HL-60 (cell line): ENCODE results near the gene FBXO3.

Source experiments
- DNase-seq, 2 experiments: peaks; one replicate each; pipeline ENCODE4 v3.0.0-alpha.2; 2010 to 2020; ENCODE audit warnings: low read depth in 1 of 2, low spot score in 1 of 2
- H3K27ac ChIP-seq: fragments of 250-450 bp; sonication (Bioruptor Pico); replicated peaks from 2 replicates; pipeline ENCODE4 v1.5.1; 2020; ENCODE audit warnings: mild to moderate bottlenecking, moderate library complexity
- H3K27me3 ChIP-seq: fragments of 250-450 bp; sonication (Bioruptor Pico); 2 replicates; pipeline ENCODE4 v1.5.1; 2021; ENCODE audit warnings: mild to moderate bottlenecking, moderate library complexity; ENCODE audit not compliant: insufficient read depth, poor library complexity, severe bottlenecking
- H3K4me3 ChIP-seq: replicated peaks from 2 replicates; pipeline ENCODE4 v1.5.1; 2011; ENCODE audit warnings: mild to moderate bottlenecking, control low read depth, low read length; ENCODE audit not compliant: insufficient read depth
- CTCF ChIP-seq: IDR thresholded peaks from one replicate; pipeline ENCODE4 v1.5.1; 2011; ENCODE audit warnings: low read length, control low read depth, inconsistent platforms; ENCODE audit not compliant: insufficient read depth
- GABPA ChIP-seq: IDR thresholded peaks from 2 replicates; pipeline ENCODE4 v1.6.1; 2012; ENCODE audit warnings: low read depth
- POLR2AphosphoS5 ChIP-seq: IDR thresholded peaks from 2 replicates; pipeline ENCODE4 v1.6.1; 2012; ENCODE audit warnings: low read depth
- REST ChIP-seq: IDR thresholded peaks from 2 replicates; pipeline ENCODE4 v1.6.1; 2012; ENCODE audit warnings: low read depth; ENCODE audit not compliant: insufficient replicate concordance
- SPI1 ChIP-seq: IDR thresholded peaks from 2 replicates; pipeline ENCODE4 v1.6.1; 2012; ENCODE audit warnings: low read depth, mild to moderate bottlenecking, borderline replicate concordance

Gene FBXO3

GRCh38 chr11:33743291-33743690 is 31.0 kb downstream of the FBXO3 start:
- no peaks in the 10 kb centered on the region for H3K27me3 ChIP-seq
- no peak overlapping the region for H3K27ac ChIP-seq
- no peak for TF ChIP-seq POLR2AphosphoS5
- TF ChIP-seq GABPA = no peak
- TF ChIP-seq SPI1 = no peak
- TF ChIP-seq REST = no peak
- TF ChIP-seq CTCF = no peak
- H3K4me3 ChIP-seq = no peak overlapping the region
- no peak for DNase-seq

GRCh38 chr11:33742249-33742851 is 32.0 kb downstream of the FBXO3 start:
- TF ChIP-seq GABPA (no peak), CTCF (peak; percentile 37)
- H3K27me3 ChIP-seq = no peaks in the 10 kb centered on the region
- no peak for DNase-seq
- H3K27ac ChIP-seq = no peak overlapping the region
- H3K4me3 ChIP-seq = no peak overlapping the region

GRCh38 chr11:33741806-33742205 is 32.5 kb downstream of the FBXO3 start:
- TF ChIP-seq SPI1 (no peak), REST (no peak), CTCF (no peak), GABPA (no peak), POLR2AphosphoS5 (no peak)
- H3K27ac ChIP-seq = no peak overlapping the region
- H3K4me3 ChIP-seq = no peak overlapping the region
- DNase-seq = no peak
- H3K27me3 ChIP-seq = no peaks in the 10 kb centered on the region

GRCh38 chr11:33737362-33737821 is 36.9 kb downstream of the FBXO3 start:
- TF ChIP-seq CTCF (no peak), REST (no peak), GABPA (no peak), SPI1 (no peak), POLR2AphosphoS5 (no peak)

More at GRCh38 chr11:33737362-33737821, 36.9 kb downstream of the FBXO3 start:
- H3K27me3 ChIP-seq = no peaks in the 10 kb centered on the region
- no peak for DNase-seq
- H3K4me3 ChIP-seq = no peak overlapping the region
- no peak overlapping the region for H3K27ac ChIP-seq
